Activated naive CD4-positive, alpha-beta T cell treated with Interleukin-2 at 50 U/mL for 16 hours (primary cell): Measurements from ENCODE around the gene TPGS2.
"Not testable (repeated sequence)": the region's sequence is repeated elsewhere in the genome, so short reads cannot be mapped to it uniquely, and the experiment has no call there.

Source experiments
- DNase-seq: peaks from one replicate; pipeline ENCODE4 v3.0.0-alpha.2; 2020

Gene TPGS2

DNA sequence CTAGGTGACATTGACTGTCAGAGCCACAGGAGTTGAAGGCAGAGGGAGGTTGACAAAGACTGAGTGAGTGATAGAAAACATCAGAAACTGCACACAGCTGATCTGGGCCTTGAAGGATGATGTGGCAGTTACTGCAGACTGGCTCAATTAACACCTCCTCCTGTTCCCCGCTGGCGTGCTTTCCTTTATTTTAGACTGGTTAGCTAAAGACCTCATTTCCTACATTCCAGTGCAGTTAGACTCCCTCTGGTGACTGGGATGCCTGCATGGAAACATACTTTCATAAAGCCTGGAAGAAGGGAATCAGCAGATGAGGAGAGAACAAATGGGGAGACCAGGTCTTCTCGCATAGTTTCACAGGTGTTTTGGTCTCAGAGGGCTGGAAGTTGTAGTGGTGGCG is 7.1 kb downstream of the TPGS2 start:
- no peak for DNase-seq

- DNase-seq = no peak
Observed at GRCh38 chr18:36819621-36820020, 9.2 kb downstream of the TPGS2 start.

GRCh38 chr18:36818652-36819051 is 10.2 kb downstream of the TPGS2 start:
- no peak for DNase-seq

DNA sequence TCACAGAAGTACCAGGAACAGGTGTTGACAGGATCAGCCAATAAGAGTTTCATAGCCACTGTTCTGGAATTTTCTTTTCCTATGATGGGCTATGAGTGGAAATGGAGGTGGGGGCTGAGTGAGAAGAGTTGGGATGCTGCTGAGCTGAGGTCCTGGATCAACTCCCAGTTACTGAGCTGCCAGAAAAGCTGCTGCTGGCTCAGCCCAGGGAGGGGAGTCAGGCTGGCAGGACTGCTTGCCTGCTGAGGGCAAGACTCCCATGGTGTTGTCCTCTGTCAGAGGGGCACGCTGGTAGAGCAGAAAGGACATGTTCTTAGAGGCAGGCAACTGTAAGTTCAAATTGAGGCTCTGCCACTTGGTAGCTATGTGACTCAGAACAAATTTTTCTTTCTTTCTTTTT is 11.8 kb downstream of the TPGS2 start:
- no peak for DNase-seq

DNA sequence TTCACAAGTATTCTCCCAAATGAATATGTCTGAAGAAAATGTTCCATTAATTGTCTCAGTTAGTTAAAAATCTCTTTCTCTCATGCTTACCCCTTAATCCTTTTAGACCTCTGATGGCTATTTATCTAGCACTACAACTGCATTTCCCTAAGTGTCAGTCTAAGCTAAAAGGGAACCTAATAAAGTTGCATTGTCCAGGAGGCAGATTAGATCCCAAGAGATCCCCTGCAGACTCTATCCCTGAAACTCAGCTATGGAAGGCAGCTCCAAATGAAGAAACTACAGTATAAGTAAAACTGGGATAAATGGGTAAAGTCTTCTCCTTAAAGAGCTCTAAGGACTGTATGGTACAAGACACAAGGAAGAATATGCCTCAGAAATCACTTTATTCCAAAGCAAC is 12.7 kb downstream of the TPGS2 start:
- DNase-seq = not testable (repeated sequence)

- no peak for DNase-seq
Observed at GRCh38 chr18:36814994-36815393, 13.8 kb downstream of the TPGS2 start.

DNA sequence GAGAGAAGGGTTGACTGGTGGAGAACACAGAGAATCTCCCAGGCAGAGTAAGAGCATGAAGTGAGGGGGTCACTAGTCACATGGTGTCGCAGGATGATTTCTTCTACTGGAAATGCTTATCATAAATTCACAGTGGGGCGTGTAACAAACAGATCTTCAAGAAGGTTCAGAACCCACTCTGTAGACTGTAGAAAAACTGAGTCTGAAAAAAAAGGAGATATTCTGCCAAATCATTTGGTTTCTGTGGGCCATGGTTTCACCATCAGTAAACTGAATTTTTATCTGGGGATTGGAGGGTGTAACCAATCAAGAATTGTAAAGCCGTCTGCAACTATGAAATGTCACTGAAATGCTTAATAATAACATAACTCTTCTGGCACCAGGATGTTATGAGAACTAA is 15.0 kb downstream of the TPGS2 start:
- DNase-seq = no peak

DNA sequence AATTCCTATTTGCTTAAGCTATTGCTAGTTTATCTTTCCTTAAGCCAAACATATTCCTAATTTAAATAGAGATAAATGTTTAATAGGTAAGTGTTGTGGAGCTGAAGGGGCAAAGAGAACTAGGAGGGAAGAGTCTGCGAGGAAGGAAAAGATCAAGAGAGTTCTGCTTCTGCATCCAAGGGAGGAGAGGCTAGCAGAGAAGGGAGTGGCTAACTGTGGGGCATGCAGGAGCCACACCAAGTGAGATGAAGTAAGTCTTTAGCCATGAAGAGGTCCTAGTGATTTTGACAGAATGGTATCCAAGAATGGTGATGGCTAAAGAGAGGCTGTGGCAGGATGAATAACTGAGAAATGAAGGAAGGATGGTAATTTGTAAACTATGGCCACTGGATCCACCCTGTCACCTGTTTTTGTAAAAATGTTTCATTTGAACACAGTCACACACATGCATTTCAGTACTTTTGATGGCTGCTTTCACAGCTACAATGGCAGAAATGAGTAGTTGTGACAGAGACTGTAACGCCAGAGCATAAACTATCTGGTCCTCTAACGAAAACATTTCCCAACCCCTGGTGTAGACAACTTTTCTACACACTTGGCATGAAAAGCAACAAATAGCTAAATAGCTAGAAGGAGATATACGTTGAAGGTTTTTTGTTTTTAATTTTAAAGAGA is 15.6 kb downstream of the TPGS2 start:
- no peak for DNase-seq

GRCh38 chr18:36812678-36813077 is 16.1 kb downstream of the TPGS2 start:
- no peak for DNase-seq

DNA sequence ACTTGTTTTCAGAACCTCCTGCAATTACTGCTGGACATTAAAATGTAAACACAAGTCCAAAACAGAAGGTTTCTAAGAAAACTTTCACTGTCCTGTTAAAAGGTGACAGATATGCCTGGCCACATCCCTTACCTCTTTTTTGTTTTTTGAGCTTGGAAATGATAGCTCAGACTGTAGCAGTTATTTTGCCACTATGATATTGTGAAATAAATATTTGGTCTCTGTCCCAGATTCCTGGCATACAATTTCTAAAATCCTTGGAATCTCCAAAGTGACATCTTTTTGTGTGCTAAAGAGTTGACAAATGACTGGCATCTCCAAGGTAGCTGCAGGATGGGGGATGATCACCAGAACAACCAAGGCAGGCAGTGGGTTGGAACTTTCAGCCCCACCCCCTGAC is 16.8 kb downstream of the TPGS2 start:
- DNase-seq = no peak

- DNase-seq = no peak
Observed at GRCh38 chr18:36811430-36811829, 17.4 kb downstream of the TPGS2 start.

DNA sequence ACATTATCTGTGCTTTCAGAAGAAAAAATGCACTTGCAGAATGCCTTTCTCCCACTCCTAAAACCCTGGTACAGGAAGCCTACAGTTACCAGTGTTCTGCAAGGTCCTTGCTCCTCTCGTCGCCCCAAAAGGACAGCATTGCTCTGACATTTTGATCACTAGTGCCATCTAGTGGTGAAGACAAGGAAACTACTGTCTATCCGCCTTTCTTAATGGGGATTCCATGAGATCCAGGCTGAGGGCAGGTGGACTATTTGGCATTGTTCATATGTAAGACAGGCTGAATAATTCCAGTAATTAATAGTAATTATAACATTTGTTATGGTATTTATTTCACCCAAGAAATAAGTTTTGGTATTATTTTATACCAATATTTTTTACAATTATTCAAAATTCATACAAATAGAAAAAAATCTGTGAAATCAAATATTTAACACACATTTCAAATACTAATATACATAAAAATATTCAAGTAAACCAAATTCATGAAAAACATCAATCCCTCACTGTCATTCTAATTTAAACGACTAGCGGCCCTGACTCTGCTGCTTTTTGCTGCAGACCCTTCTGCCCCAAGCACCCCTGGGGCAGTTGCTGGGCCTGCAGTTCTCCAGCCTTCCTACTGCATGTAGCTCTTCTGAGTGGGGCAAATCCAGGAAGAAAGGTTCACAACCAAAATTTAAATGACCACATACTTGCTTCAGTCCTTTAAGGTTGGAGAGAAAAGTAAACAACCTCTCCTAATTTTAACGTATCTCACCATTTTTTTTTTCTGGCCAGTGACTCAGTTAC is 19.0 kb downstream of the TPGS2 start:
- DNase-seq = peak; percentile 26

GRCh38 chr18:36808681-36809080 is 20.1 kb downstream of the TPGS2 start:
- DNase-seq = no peak

DNA sequence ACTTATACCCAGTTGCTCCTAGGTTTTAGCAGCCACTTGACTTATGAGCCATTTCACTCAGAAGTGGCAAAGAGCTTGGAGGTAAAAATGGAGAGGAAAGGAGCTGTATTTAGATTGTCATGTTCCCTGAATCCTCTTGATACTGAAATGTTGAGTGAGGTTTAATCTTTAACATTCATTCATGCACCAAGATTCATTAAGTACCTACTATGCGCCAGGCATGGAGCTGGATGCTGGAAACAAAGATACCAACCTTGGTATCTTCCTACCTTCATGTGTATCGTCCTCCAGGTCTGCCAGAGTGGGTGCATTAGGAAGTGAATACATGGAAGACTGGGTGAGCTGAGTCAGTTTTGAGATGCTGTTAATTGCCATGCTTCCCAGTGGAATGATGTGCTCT is 23.7 kb downstream of the TPGS2 start:
- DNase-seq = no peak

- DNase-seq = no peak
Observed at GRCh38 chr18:36798738-36799473, 29.9 kb downstream of the TPGS2 start.

- DNase-seq = no peak
Observed at GRCh38 chr18:36792634-36793283, 36.0 kb downstream of the TPGS2 start.

DNA sequence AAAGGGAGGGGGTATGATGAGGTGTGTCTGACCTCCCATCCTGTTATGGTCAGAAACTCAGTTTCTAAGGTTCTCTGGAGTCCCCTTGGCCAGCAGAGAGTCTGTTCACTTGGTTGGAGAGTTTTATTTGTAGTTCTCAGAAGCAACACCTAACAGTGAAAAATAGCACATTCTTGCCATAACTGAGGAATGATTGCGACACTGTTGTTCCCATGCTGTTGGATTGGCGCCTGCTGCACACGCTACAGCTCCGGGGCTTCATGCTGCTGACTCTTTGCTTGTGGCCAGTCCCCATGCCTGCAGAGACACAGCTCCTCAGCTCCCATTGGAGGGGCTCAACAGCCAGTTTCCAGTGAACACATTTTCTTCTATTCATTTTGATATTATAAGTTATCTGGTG is 42.1 kb downstream of the TPGS2 start:
- DNase-seq = no peak

- no peak for DNase-seq
Observed at GRCh38 chr18:36783792-36784191, 45.0 kb downstream of the TPGS2 start.

- DNase-seq = no peak
Observed at GRCh38 chr18:36782710-36783109, 46.1 kb downstream of the TPGS2 start.

DNA sequence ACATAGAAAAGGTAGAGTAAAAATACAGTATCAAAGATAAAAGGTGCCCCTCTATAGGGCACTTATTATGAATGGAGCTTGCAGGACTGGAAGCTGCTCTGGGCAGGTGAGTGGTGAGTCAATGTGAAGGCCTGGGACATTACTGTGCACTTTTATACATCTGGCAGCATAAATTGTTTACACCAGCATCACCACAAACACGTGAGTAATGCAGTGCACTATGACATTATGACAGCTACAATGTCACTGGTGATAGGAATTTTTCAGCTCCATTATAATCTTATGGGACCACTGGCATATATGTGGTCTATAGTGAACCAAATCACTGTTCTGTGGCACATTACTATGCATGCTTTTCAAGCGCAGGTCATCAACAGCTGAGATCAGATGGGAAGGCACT is 48.1 kb downstream of the TPGS2 start:
- no peak for DNase-seq

DNA sequence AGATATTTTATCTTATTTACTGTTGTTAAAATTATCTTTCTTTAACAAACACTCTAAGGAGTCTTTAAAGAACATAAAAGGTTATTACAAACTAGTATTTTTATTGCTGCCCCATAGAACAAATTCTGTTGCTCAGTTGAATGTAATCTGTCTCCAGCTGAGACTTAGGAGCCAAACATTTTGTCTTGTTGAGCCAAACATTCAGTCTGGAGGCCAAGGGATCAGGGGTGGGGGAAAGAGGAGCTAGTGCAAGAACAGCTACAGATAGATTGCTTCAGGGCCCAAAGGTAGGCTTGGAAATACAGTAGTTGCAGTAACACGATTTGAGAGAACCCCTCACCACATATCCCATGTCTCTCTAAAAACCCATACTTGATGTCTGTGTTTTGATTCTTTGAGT is 51.2 kb downstream of the TPGS2 start:
- no peak for DNase-seq

GRCh38 chr18:36776650-36777049 is 52.2 kb downstream of the TPGS2 start:
- no peak for DNase-seq

DNA sequence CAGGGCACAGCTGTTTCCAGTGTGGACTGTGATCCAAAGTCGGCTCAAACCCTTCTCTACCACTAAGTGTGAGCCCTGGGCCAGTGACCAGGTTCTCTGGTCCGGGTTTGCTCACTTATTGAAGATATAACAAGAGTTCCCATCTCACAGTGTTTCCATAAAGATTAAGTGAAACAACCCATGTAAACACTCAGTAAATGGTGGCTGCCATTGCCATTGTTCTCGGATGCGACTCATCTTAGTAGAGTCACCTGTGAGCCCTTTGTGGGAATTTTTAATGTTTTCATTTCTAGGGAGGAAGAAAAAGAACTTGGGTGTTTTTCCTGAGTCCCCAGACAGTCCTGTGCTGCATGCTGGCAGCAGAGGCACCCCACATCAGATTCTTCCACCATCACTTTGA is 53.4 kb downstream of the TPGS2 start:
- DNase-seq = no peak
